Stimulated activated CD8-positive, alpha-beta memory T cell treated with anti-CD3 and anti-CD28 coated beads, Interleukin-4, amount 100 ng/mL, for 24 hours (primary cell): ENCODE data around the gene SAMSN1.
"Not testable (repeated sequence)": the region's sequence is repeated elsewhere in the genome, so short reads cannot be mapped to it uniquely, and the experiment has no call there.

Source experiments
- DNase-seq: peaks from one replicate; pipeline ENCODE4 v3.0.0-alpha.2; 2020; ENCODE audit warnings: low read depth

Gene SAMSN1

GRCh38 chr21:14527696-14528652 lies 18.1 kb downstream of the SAMSN1 start:
- no peak for DNase-seq

GRCh38 chr21:14526836-14527695 lies 19.0 kb downstream of the SAMSN1 start:
- no peak for DNase-seq

- DNase-seq: no peak
These were observed 19.9 kb downstream of the SAMSN1 start for GRCh38 chr21:14526199-14526598.

- peak; percentile 39 for DNase-seq
These were observed 22.9 kb downstream of the SAMSN1 start for GRCh38 chr21:14523234-14523633.

GRCh38 chr21:14522736-14523135 lies 23.4 kb downstream of the SAMSN1 start:
- DNase-seq: no peak

GRCh38 chr21:14520535-14520934 lies 25.6 kb downstream of the SAMSN1 start:
- no peak for DNase-seq

- no peak for DNase-seq
These were observed 27.1 kb downstream of the SAMSN1 start for GRCh38 chr21:14519000-14519399.

GRCh38 chr21:14513804-14514203 lies 32.3 kb downstream of the SAMSN1 start:
- DNase-seq: no peak

- DNase-seq: not testable (repeated sequence)
These were observed 39.2 kb downstream of the SAMSN1 start for GRCh38 chr21:14506859-14507457.

GRCh38 chr21:14500873-14501272 lies 45.2 kb downstream of the SAMSN1 start:
- DNase-seq: no peak

- no peak for DNase-seq
These were observed 46.8 kb downstream of the SAMSN1 start for GRCh38 chr21:14499316-14499715.

GRCh38 chr21:14497825-14498224 lies 48.3 kb downstream of the SAMSN1 start:
- no peak for DNase-seq

GRCh38 chr21:14495075-14495474 lies 51.0 kb downstream of the SAMSN1 start:
- DNase-seq: no peak

GRCh38 chr21:14494181-14494580 lies 51.9 kb downstream of the SAMSN1 start:
- DNase-seq: not testable (repeated sequence)

GRCh38 chr21:14493731-14494130 lies 52.4 kb downstream of the SAMSN1 start:
- DNase-seq: no peak

- DNase-seq: no peak
These were observed 53.2 kb downstream of the SAMSN1 start for GRCh38 chr21:14492931-14493330.

GRCh38 chr21:14491269-14491681 lies 54.8 kb downstream of the SAMSN1 start:
- DNase-seq: no peak

- DNase-seq: no peak
These were observed 57.4 kb downstream of the SAMSN1 start for GRCh38 chr21:14488672-14489204.

GRCh38 chr21:14487490-14488432 lies 58.4 kb downstream of the SAMSN1 start:
- DNase-seq: no peak

GRCh38 chr21:14486869-14487268 lies 59.2 kb downstream of the SAMSN1 start:
- DNase-seq: no peak
